Neuronal stem cell (in vitro differentiated cells): ENCODE results near the gene DTNA.
"Not testable (repeated sequence)": the region's sequence is repeated elsewhere in the genome, so short reads cannot be mapped to it uniquely, and the experiment has no call there.

Experiments
- DNase-seq: peaks from one replicate; pipeline ENCODE4 v3.0.0-alpha.2; 2013; ENCODE audit warnings: low spot score
- H2AFZ ChIP-seq: one replicate; pipeline ENCODE4 v1.6.1; 2013; ENCODE audit warnings: mild to moderate bottlenecking, low read length, inconsistent platforms
- H2AK5ac ChIP-seq: 2 replicates; pipeline ENCODE4 v1.6.1; 2013; ENCODE audit warnings: low read depth, mild to moderate bottlenecking, inconsistent platforms, low read length, moderate library complexity, mixed read lengths
- H2BK120ac ChIP-seq: 2 replicates; pipeline ENCODE4 v1.6.1; 2013; ENCODE audit warnings: low read depth, mild to moderate bottlenecking, inconsistent platforms, low read length, moderate library complexity, mixed read lengths
- H2BK12ac ChIP-seq: one replicate; pipeline ENCODE4 v1.6.1; 2013; ENCODE audit warnings: low read length, inconsistent platforms
- H2BK15ac ChIP-seq: 2 replicates; pipeline ENCODE4 v1.6.1; 2013; ENCODE audit warnings: mild to moderate bottlenecking, low read length, inconsistent platforms, mixed read lengths
- H2BK5ac ChIP-seq: one replicate; pipeline ENCODE4 v1.6.1; 2013; ENCODE audit warnings: inconsistent platforms, mild to moderate bottlenecking, low read length, moderate library complexity
- H3K14ac ChIP-seq: one replicate; pipeline ENCODE4 v1.6.1; 2013; ENCODE audit warnings: low read length, inconsistent platforms
- H3K18ac ChIP-seq: 2 replicates; pipeline ENCODE4 v1.6.1; 2013; ENCODE audit warnings: low read length, inconsistent platforms
- H3K23ac ChIP-seq: 2 replicates; pipeline ENCODE4 v1.6.1; 2013; ENCODE audit warnings: low read depth, mild to moderate bottlenecking, mixed read lengths, low read length, inconsistent platforms; ENCODE audit not compliant: poor library complexity
- H3K27ac ChIP-seq: replicated peaks from 3 replicates; pipeline ENCODE4 v1.5.1; 2013; ENCODE audit warnings: low read length, inconsistent platforms
- H3K27me3 ChIP-seq, 3 experiments: 2 replicates each; pipeline ENCODE4 v1.6.1; 2013; ENCODE audit warnings: low read length in 3 of 3, mild to moderate bottlenecking in 2 of 3, inconsistent platforms in 1 of 3, low read depth in 1 of 3, mixed read lengths in 1 of 3, moderate library complexity in 1 of 3; ENCODE audit not compliant: control insufficient read depth in 3 of 3, insufficient read depth in 3 of 3
- H3K36me3 ChIP-seq, 2 donors: replicated peaks in 1 of 2; 2 replicates each; pipeline ENCODE4 v1.6.1; 2013; ENCODE audit warnings: low read length in 2 of 2; ENCODE audit not compliant: control insufficient read depth in 2 of 2, insufficient read depth in 2 of 2
- H3K4ac ChIP-seq: 2 replicates; pipeline ENCODE4 v1.6.1; 2013; ENCODE audit warnings: inconsistent platforms, mild to moderate bottlenecking, low read length, moderate library complexity
- H3K4me1 ChIP-seq, 2 donors: 1 replicate in 1 of 2; 2 replicates in 1 of 2; pipeline ENCODE4 v1.6.1; 2013; ENCODE audit warnings: low read length in 2 of 2, low read depth in 1 of 2; ENCODE audit not compliant: control insufficient read depth in 2 of 2, insufficient read depth in 1 of 2
- H3K4me2 ChIP-seq: one replicate; pipeline ENCODE4 v1.6.1; 2013; ENCODE audit warnings: mild to moderate bottlenecking, low read length, inconsistent platforms; ENCODE audit not compliant: insufficient read depth, poor library complexity, severe bottlenecking
- H3K4me3 ChIP-seq, 2 donors: 2 replicates each; pipeline ENCODE4 v1.5.1; 2013; ENCODE audit warnings: low read length in 2 of 2, mild to moderate bottlenecking in 2 of 2, inconsistent platforms in 1 of 2, moderate library complexity in 1 of 2
- H3K79me1 ChIP-seq: one replicate; pipeline ENCODE4 v1.6.1; 2013; ENCODE audit warnings: low read depth, mild to moderate bottlenecking, inconsistent platforms, low read length, moderate library complexity
- H3K9ac ChIP-seq: one replicate; pipeline ENCODE4 v1.6.1; 2013; ENCODE audit warnings: mild to moderate bottlenecking, low read depth, low read length, inconsistent platforms; ENCODE audit not compliant: poor library complexity
- H3K9me3 ChIP-seq, 2 donors: replicated peaks in 1 of 2; 2 replicates each; pipeline versions ENCODE3 to v1.6.1; 2013; ENCODE audit warnings: low read length in 2 of 2, mild to moderate bottlenecking in 2 of 2, inconsistent platforms in 1 of 2, low read depth in 1 of 2, mixed read lengths in 1 of 2, moderate library complexity in 1 of 2; ENCODE audit not compliant: control insufficient read depth in 2 of 2, insufficient read depth in 1 of 2
- H4K8ac ChIP-seq: one replicate; pipeline ENCODE4 v1.6.1; 2013; ENCODE audit warnings: low read depth, mild to moderate bottlenecking, inconsistent platforms, low read length, moderate library complexity
- H4K91ac ChIP-seq: one replicate; pipeline ENCODE4 v1.6.1; 2013; ENCODE audit warnings: low read length, low read depth, mild to moderate bottlenecking, inconsistent platforms; ENCODE audit not compliant: poor library complexity
- WGBS, 2 donors: extraction: QIAGEN DNeasy Blood & Tissue Kit; methylation state at CpG; one replicate each; pipeline ENCODE4 v1.1.7; 2013; ENCODE audit warnings: missing lambda C conversion rate in 2 of 2, mixed read lengths in 1 of 2; ENCODE audit not compliant: insufficient read length in 2 of 2, insufficient replicate concordance in 1 of 2; ENCODE audit errors: extremely low coverage in 2 of 2; 5-methylcytosine and 5-hydroxymethylcytosine counted together

The DTNA gene

GRCh38 chr18:34893239-34893638 is 183.1 kb downstream of the DTNA start:
- Histone ChIP-seq H4K91ac (no peak overlapping the region), H3K4me1 (no peaks in the 10 kb centered on the region), H3K79me1 (no peaks in the 10 kb centered on the region), H3K36me3 (no peaks in the 10 kb centered on the region), H3K4me2 (no peak overlapping the region), H3K23ac (no peak overlapping the region), H3K14ac (no peak overlapping the region), H3K4me3 (no peak overlapping the region), H2AFZ (no peak overlapping the region), H3K18ac (no peak overlapping the region), H3K4ac (no peak overlapping the region), H3K27ac (no peak overlapping the region), H4K8ac (no peak overlapping the region), H2AK5ac (no peak overlapping the region), H2BK12ac (no peak overlapping the region), H3K9me3 (peaks cover 0 to 16% of the 10 kb centered on the region in 2 donors), H3K27me3 (no peaks in the 10 kb centered on the region), H2BK15ac (no peak overlapping the region), H3K9ac (no peak overlapping the region), H2BK120ac (no peak overlapping the region), H2BK5ac (no peak overlapping the region)
- no peak for DNase-seq

- DNase-seq: no peak
- H4K8ac ChIP-seq: no peak overlapping the region
- no peaks in the 10 kb centered on the region for H3K9me3 ChIP-seq
- H3K27me3 ChIP-seq: no peaks in the 10 kb centered on the region
- H3K4ac ChIP-seq: no peak overlapping the region
- H2BK120ac ChIP-seq: no peak overlapping the region
- H3K4me2 ChIP-seq: no peak overlapping the region
- H2AK5ac ChIP-seq: no peak overlapping the region
- no peak overlapping the region for H2BK12ac ChIP-seq
- H4K91ac ChIP-seq: no peak overlapping the region
- H3K79me1 ChIP-seq: no peaks in the 10 kb centered on the region
- H2AFZ ChIP-seq: no peak overlapping the region
- no peak overlapping the region for H3K23ac ChIP-seq
- no peak overlapping the region for H2BK5ac ChIP-seq
- H3K27ac ChIP-seq: no peak overlapping the region
- H3K9ac ChIP-seq: no peak overlapping the region
- no peaks in the 10 kb centered on the region for H3K4me1 ChIP-seq
- H3K18ac ChIP-seq: no peak overlapping the region
- no peak overlapping the region for H2BK15ac ChIP-seq
- no peaks in the 10 kb centered on the region for H3K36me3 ChIP-seq
- H3K14ac ChIP-seq: no peak overlapping the region
- H3K4me3 ChIP-seq: no peak overlapping the region
These were observed 191.2 kb downstream of the DTNA start for GRCh38 chr18:34901299-34901698.

- no peak overlapping the region for H3K4me2 ChIP-seq
- H3K18ac ChIP-seq: no peak overlapping the region
- H3K36me3 ChIP-seq: no peaks in the 10 kb centered on the region
- H3K79me1 ChIP-seq: no peaks in the 10 kb centered on the region
- H2BK12ac ChIP-seq: no peak overlapping the region
- H3K14ac ChIP-seq: no peak overlapping the region
- no peak overlapping the region for H2AFZ ChIP-seq
- no peaks in the 10 kb centered on the region for H3K27me3 ChIP-seq
- H4K8ac ChIP-seq: no peak overlapping the region
- H2AK5ac ChIP-seq: no peak overlapping the region
- no peak overlapping the region for H4K91ac ChIP-seq
- WGBS, 2 donors: no CpG with 5 or more reads among the region's 3 CpGs
- H3K4me3 ChIP-seq: no peak overlapping the region
- no peak overlapping the region for H3K9ac ChIP-seq
- H2BK120ac ChIP-seq: no peak overlapping the region
- H3K27ac ChIP-seq: no peak overlapping the region
- no peaks in the 10 kb centered on the region for H3K4me1 ChIP-seq
- DNase-seq: no peak
- H3K9me3 ChIP-seq: no peaks in the 10 kb centered on the region
- no peak overlapping the region for H3K4ac ChIP-seq
- H2BK15ac ChIP-seq: no peak overlapping the region
- no peak overlapping the region for H3K23ac ChIP-seq
- H2BK5ac ChIP-seq: no peak overlapping the region
These were observed 194.9 kb downstream of the DTNA start for GRCh38 chr18:34904994-34905393.

GRCh38 chr18:34906985-34907384 is 196.9 kb downstream of the DTNA start:
- not testable (repeated sequence) for H2BK15ac ChIP-seq, DNase-seq, H3K18ac ChIP-seq, H3K4me3 ChIP-seq, H3K14ac ChIP-seq, H2AK5ac ChIP-seq, H3K9me3 ChIP-seq, H3K79me1 ChIP-seq, H2BK5ac ChIP-seq, H3K4ac ChIP-seq, H3K4me1 ChIP-seq, H3K27me3 ChIP-seq, H2BK120ac ChIP-seq, H3K36me3 ChIP-seq, H4K91ac ChIP-seq, H2AFZ ChIP-seq, H3K4me2 ChIP-seq, H4K8ac ChIP-seq, H3K9ac ChIP-seq, H3K23ac ChIP-seq, H3K27ac ChIP-seq, H2BK12ac ChIP-seq
- WGBS, 2 donors: no CpG with 5 or more reads among the region's 1 CpG
